ENCODE data around the gene PELI3.

DNA sequence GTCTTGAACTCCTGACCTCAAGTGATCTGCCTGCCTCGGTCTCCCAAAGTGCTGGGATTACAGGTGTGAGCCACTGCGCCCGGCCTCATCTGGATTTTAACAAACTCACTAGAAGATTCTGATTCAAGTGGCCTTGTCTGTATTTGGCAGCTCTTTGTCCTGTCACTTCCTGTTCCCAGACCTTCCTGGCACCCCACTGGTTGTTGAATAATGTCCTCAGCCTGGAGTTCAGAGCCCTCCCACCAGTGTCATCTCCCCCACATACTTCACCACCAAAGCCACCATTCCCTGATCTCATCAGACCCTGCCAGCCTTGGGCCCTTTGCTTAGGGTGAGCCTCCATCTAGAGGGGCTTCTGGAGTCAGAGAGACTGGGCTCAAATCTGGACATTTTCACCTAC lies 3.3 kb downstream of the PELI3 start:
- no peak for TF ChIP-seq REST (IDR thresholded peaks at IDR 0.05; ENCODE audit: insufficient replicate concordance, low read depth)
- no peak for TF ChIP-seq POLR2AphosphoS5 (IDR thresholded peaks at IDR 0.05; ENCODE audit: low read depth)

All from HL-60 (cell line).